D341Med (cell line): ENCODE results near the gene CYTIP.

Source experiments
- DNase-seq: peaks from one replicate; pipeline ENCODE4 v3.0.0; 2012; ENCODE audit warnings: low spot score

CYTIP gene

GRCh38 chr2:157443795-157444640 lies at the start of gene CYTIP:
Gene CYTIP, minus strand, starts transcription at chr2:157444089. Its CDS starts 69 bp downstream, at chr2:157444020.
- no peak for DNase-seq

GRCh38 chr2:157492189-157492773 lies 48.4 kb upstream of the CYTIP start:
- DNase-seq, result peak; percentile 77

DNA sequence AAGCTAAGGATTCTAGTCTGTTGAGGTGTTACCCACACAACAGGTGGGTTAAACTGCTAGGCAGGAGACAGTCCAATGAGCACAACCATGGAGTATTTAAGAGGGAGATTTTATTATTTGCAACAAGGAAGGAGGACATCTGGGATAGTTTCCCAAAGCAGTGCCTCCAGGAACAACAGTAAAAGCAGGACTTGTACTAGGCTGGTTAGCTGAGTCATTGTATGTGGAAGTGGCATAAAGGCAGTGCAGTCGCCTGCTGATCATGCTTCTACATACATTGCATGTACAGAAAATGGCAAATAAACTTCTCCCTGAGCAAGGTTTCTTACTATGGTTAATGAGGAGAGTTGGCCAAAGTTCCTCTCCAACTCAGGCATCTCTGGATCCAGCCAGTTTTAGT lies 46.1 kb upstream of the CYTIP start:
- no peak for DNase-seq

DNA sequence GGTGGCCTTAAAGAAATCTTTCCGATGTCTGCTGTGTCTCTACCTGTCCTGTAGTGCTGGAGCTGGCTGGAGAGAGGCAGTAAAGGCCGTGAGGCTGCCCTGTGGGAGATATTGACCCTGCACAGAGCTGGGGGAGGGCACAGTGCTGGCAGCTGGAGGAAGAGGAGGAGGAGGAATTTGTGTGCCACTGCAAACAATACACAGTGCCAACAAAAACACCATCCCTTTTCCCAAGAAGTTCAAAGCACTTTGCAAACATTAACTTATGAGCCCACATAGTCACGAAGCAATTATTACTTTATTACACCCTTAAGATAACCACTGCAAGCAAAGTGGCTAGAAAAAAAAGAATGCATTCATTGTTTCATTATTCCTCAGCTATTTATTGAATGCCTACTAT lies 45.0 kb upstream of the CYTIP start:
- DNase-seq, result no peak

GRCh38 chr2:157487747-157488146 lies 43.9 kb upstream of the CYTIP start:
- no peak for DNase-seq

- no peak for DNase-seq
Measured at GRCh38 chr2:157487271-157487610, 43.4 kb upstream of the CYTIP start.

GRCh38 chr2:157486596-157487270 lies 42.8 kb upstream of the CYTIP start:
- no peak for DNase-seq

GRCh38 chr2:157480182-157480961 lies 36.5 kb upstream of the CYTIP start:
- DNase-seq, result no peak

DNA sequence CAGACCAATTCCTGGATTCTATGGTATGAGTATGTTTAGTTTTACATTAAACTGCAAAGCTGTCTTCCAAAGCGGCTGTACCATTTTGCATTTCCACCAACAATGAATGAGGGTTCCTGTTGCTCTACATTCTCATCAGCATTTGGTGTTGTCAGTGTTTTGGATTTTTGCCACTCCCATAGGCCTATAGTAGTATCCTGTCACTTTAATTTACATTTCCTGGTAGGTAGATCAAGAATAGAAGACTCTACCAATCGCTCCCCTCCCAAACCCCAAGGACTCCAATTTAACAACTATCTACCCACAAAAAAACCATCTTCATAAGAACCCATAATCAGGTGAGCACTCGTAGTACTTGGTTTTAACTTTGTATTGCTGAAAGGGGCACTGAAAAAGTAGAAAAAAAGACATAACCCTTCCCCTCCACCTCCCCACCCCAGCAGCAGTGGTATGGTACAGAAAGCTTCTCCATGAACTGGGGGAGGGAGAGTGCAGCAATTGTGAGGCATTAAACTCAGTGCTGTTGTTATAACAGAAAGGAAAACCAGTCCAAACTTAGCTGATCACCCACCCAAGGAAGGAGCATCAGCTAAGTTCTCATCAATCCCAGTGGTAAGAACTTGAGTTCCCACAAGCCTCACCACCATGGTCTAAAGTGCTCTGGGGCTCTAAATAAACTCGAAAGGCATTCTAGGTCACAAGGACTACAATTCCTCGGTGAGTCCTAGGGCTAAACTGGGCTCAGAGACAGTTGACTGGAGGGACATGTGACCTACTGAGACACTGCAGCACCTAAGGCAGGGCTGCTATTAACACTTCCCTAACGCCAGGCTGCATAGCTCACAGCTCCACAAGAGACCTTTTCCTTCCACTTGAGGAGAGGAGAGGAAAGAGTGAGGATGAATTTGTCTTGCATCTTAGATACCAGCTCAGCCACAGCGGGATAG lies 35.5 kb upstream of the CYTIP start:
- DNase-seq, result no peak

GRCh38 chr2:157477919-157478318 lies 34.0 kb upstream of the CYTIP start:
- DNase-seq, result no peak

DNA sequence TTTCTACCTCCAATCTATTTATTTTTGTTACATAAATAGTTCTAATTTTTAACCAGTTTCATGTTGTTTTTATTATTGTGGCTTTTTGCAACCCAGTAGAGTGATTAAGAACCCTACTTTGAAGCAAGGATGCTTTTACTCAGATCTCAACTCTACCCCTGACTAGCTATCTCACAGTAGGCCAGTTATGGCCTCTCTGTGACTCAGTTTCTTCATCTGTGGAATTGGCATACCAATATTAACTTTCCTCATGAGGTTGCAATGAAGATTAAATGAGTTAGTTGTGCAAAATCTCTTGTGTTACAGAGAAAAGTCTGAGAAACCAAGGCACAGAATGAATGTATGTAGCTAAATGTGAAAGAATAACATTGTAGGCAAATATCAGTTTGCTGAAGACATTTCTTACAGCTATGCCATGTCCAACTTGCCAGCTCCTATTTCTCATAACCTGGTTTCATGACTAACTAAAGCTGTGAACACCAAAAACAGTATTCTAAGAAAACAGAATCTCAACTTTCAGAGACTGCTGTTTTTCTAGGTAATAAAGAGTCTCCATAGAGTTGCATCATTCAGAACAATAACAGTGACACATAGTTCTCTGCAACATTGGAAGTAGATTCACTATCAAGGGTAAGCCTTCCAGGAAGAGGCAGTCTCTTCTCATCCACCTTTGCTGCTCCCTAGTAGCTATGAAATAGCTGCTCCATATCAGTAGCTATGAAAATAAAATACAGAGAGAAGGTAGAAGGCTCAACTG lies 33.2 kb upstream of the CYTIP start:
- no peak for DNase-seq

GRCh38 chr2:157475722-157476390 lies 32.0 kb upstream of the CYTIP start:
- DNase-seq, result no peak

- DNase-seq, result no peak
Measured at GRCh38 chr2:157473581-157473980, 29.7 kb upstream of the CYTIP start.

- DNase-seq, result no peak
Measured at GRCh38 chr2:157471078-157471477, 27.2 kb upstream of the CYTIP start.

GRCh38 chr2:157470321-157470720 lies 26.4 kb upstream of the CYTIP start:
- DNase-seq, result no peak

GRCh38 chr2:157469726-157470125 lies 25.8 kb upstream of the CYTIP start:
- no peak for DNase-seq

DNA sequence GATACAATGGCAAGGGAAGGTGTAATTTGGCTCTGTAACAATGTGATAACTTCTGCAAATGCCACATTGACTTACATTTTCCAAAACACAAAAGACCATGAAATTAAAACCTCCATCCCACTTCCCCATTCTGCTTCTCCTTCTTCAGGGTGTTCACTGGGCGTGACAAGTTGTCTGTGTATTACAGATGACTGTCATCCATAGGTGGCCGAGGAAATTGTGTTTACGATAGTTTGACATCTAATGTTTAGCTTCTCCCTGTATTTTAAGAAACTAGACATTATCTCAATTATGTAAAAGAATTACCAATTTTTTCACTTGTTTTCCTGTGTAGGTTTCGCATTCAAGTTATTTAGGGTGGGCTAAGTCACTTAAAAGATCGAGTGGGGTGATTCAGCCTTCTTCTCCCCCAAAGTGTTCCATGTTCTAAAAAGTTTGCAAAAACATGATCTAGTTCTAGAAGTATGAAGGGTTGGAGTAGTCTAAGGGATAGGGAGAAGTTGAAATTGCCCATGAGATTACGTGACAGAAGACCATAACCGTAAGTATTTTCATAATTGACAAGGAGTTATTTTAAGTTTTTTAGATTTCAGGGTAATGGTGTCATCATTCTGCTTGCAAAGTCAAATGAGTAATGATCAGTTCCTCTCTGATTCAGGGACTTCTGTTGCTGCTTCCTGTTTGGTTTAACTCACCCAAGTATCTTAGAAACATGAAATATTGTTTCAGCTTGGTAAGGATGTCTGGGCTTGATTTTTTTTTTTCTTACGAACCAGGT lies 25.2 kb upstream of the CYTIP start:
- DNase-seq, result no peak

GRCh38 chr2:157466764-157467163 lies 22.9 kb upstream of the CYTIP start:
- DNase-seq, result no peak

GRCh38 chr2:157465554-157465953 lies 21.7 kb upstream of the CYTIP start:
- no peak for DNase-seq
